GM12874 (cell line): ENCODE measurements around the gene CFAP210.

Experiments used
- CTCF ChIP-seq: IDR thresholded peaks from 2 replicates; pipeline ENCODE4 v1.5.1; 2011; ENCODE audit warnings: low read depth, mild to moderate bottlenecking, control low read depth, low read length, moderate library complexity; ENCODE audit not compliant: insufficient read depth

Gene CFAP210

DNA sequence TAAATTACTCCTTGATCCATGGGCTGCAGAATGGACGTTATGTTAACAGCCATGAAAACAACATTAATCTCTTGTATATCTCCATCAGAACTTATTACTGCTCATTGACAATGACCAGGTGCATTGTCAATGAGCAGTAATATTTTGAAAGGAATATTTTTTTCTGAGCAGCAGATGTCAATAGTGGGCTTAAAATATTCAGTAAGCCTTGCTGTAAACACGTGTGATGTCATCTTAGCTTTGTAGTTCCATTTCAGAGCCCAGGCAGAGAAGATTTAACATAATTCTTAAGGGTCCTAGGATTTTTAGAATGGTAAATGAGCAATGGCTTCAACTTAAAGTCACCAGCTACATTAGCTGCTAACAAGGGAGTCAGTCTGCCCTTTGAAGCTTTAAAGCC lies 26.6 kb downstream of the CFAP210 start:
- no peak for TF ChIP-seq CTCF

DNA sequence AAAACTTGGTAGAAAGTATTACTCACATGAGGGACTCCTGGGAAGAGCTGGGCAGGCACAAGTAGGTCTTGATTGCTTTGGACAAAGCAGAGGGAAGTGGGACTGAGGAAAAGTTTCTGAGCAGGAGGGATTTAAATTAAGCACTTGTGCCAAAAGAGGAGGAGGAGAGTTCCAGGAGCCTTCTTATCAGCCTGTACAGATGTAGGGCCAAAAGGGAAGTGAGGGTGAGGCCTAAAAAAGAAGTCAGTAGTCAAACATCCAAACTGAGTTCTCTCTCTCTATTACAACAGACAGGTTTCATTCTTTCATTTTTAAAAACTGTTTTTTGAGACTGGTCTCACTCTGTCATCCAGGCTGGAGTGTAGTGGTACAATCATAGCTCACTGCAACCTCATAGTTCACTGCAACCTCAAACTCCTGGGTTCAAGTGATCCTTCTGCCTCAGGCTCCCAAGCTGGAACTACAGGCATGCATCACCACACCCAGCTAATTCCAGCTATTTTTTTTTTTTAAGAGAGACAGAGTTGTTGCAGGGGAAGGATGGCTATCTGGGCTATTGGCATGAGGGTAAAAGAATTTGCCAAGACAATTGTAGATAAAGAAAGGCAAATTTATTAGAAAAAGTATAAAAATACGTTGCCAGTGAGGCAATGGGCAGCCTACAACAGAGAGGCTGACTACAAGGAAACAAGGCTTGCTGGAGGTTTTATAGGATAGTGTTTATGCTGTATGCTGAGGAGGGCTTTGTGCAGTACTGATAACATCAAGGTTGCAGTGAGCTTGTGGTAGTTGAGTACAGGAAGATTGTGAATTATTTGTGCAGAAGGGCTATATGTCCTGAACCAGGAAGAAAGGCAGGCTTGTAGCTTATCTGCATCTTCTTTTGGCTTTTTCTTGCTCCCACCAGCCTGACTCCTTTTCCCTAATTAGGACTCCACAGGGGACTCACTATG lies 29.0 kb downstream of the CFAP210 start:
- no peak for TF ChIP-seq CTCF

- TF ChIP-seq CTCF, result no peak
Measured at GRCh38 chr2:169664600-169664977, 29.6 kb downstream of the CFAP210 start.

- no peak for TF ChIP-seq CTCF
Measured at GRCh38 chr2:169663247-169663646, 31.0 kb downstream of the CFAP210 start.

GRCh38 chr2:169662744-169663143 lies 31.5 kb downstream of the CFAP210 start:
- TF ChIP-seq CTCF, result no peak

GRCh38 chr2:169661265-169661664 lies 32.9 kb downstream of the CFAP210 start:
- no peak for TF ChIP-seq CTCF

GRCh38 chr2:169659320-169659719 lies 34.9 kb downstream of the CFAP210 start:
- no peak for TF ChIP-seq CTCF
